ENCODE measurements around the gene SMIM38. TPM values are rescaled to one million over a fixed set of nuclear protein-coding genes. Genes with fewer than 3 reads are reported as not detected.

SMIM38 gene
- total RNA-seq, 5 donors from 2014 or later (not counting 1 experiment from before 2014, with no cell fraction given) = 0.12 to 1.7 (median 0.92) TPM

GRCh38 chr11:69156235-69156639 is 502 bp downstream of the SMIM38 start:
- Mint-ChIP-seq H3K4me3 (no peak overlapping the region), H3K9me3 (no peaks in the 10 kb centered on the region), H3K36me3 (no peaks in the 10 kb centered on the region), H3K27me3 (peaks cover 0 to 3% of the 10 kb centered on the region in 2 donors), H3K4me1 (peaks cover 0 to 3% (median 2%) of the 10 kb centered on the region in 3 donors), H3K27ac (no peak overlapping the region)
- no peak overlapping the region for H3K27ac ChIP-seq (ENCODE audit: low read length)
- no peak for DNase-seq
- H3K36me3 ChIP-seq (ENCODE audit: control insufficient read depth in 2 of 2, extremely low read depth in 1 of 2, insufficient read depth in 1 of 2, low read length in 1 of 2) = no peaks in the 10 kb centered on the region
- H3K27me3 ChIP-seq (replicated peaks in 1 of 2; ENCODE audit: control insufficient read depth in 2 of 2, extremely low read depth in 1 of 2, insufficient read depth in 2 of 2, low read length in 1 of 2) = peaks cover 0 to 44% of the 10 kb centered on the region in 2 experiments
- ATAC-seq (replicated peaks in 1 of 4) = no peak
- peaks cover 0 to 6% of the 10 kb centered on the region in 2 experiments for H3K4me1 ChIP-seq (ENCODE audit: control insufficient read depth in 1 of 2, extremely low read depth in 1 of 2, insufficient read depth in 2 of 2, low read length in 2 of 2)
- CTCF ChIA-PET = no interaction called here
- POLR2A ChIA-PET = no interaction called here
- no peaks in the 10 kb centered on the region for H3K9me3 ChIP-seq
- no peak overlapping the region for H3K4me3 ChIP-seq (ENCODE audit: control insufficient read depth in 1 of 2, extremely low read depth in 1 of 2, low read length in 1 of 2)
- WGBS (ENCODE audit: insufficient coverage) = 67% methylated on average over 13 of the region's 13 CpGs

GRCh38 chr11:69156673-69157155 is 979 bp downstream of the SMIM38 start:
- H3K9me3 Mint-ChIP-seq = no peaks in the 10 kb centered on the region
- POLR2A ChIA-PET = no interaction called here

GRCh38 chr11:69157156-69157821 is 1.6 kb downstream of the SMIM38 start:
- H3K9me3 ChIP-seq = no peaks in the 10 kb centered on the region
- ChIA-PET CTCF (no interaction called here), POLR2A (no interaction called here)
- peaks cover 0 to 44% of the 10 kb centered on the region in 2 experiments for H3K27me3 ChIP-seq (replicated peaks in 1 of 2; ENCODE audit: control insufficient read depth in 2 of 2, extremely low read depth in 1 of 2, insufficient read depth in 2 of 2, low read length in 1 of 2)
- no peak overlapping the region for H3K27ac ChIP-seq (ENCODE audit: low read length)
- DNase-seq (no peak), ATAC-seq (replicated peaks in 1 of 4) (no peak)
- 39% methylated on average over 39 of the region's 44 CpGs for WGBS (ENCODE audit: insufficient coverage)
- no peak overlapping the region for H3K4me3 Mint-ChIP-seq
- peaks cover 0 to 3% of the 10 kb centered on the region in 2 donors for H3K27me3 Mint-ChIP-seq
- no peaks in the 10 kb centered on the region for H3K36me3 ChIP-seq (ENCODE audit: control insufficient read depth in 2 of 2, extremely low read depth in 1 of 2, insufficient read depth in 1 of 2, low read length in 1 of 2)
- no peaks in the 10 kb centered on the region for H3K9me3 Mint-ChIP-seq
- H3K36me3 Mint-ChIP-seq = no peaks in the 10 kb centered on the region
- H3K4me1 ChIP-seq (ENCODE audit: control insufficient read depth in 1 of 2, extremely low read depth in 1 of 2, insufficient read depth in 2 of 2, low read length in 2 of 2) = peaks cover 0 to 6% of the 10 kb centered on the region in 2 experiments
- H3K27ac Mint-ChIP-seq = no peak overlapping the region
- no peak overlapping the region for H3K4me3 ChIP-seq (ENCODE audit: control insufficient read depth in 1 of 2, extremely low read depth in 1 of 2, low read length in 1 of 2)
- H3K4me1 Mint-ChIP-seq = peaks cover 0 to 3% (median 2%) of the 10 kb centered on the region in 3 donors

More at GRCh38 chr11:69156673-69157155, 979 bp downstream of the SMIM38 start:
- Histone ChIP-seq H3K27me3 (replicated peaks in 1 of 2; ENCODE audit: control insufficient read depth in 2 of 2, extremely low read depth in 1 of 2, insufficient read depth in 2 of 2, low read length in 1 of 2) (peaks cover 0 to 44% of the 10 kb centered on the region in 2 experiments), H3K4me1 (ENCODE audit: control insufficient read depth in 1 of 2, extremely low read depth in 1 of 2, insufficient read depth in 2 of 2, low read length in 2 of 2) (peaks cover 0 to 6% of the 10 kb centered on the region in 2 experiments), H3K9me3 (no peaks in the 10 kb centered on the region), H3K4me3 (ENCODE audit: control insufficient read depth in 1 of 2, extremely low read depth in 1 of 2, low read length in 1 of 2) (no peak overlapping the region), H3K27ac (ENCODE audit: low read length) (no peak overlapping the region), H3K36me3 (ENCODE audit: control insufficient read depth in 2 of 2, extremely low read depth in 1 of 2, insufficient read depth in 1 of 2, low read length in 1 of 2) (no peaks in the 10 kb centered on the region)
- Mint-ChIP-seq H3K4me1 (peaks cover 0 to 3% (median 2%) of the 10 kb centered on the region in 3 donors), H3K36me3 (no peaks in the 10 kb centered on the region), H3K27me3 (peaks cover 0 to 3% of the 10 kb centered on the region in 2 donors), H3K4me3 (no peak overlapping the region), H3K27ac (no peak overlapping the region)
- CTCF ChIA-PET = no interaction called here
- WGBS (ENCODE audit: insufficient coverage) = 69% methylated on average over 6 of the region's 15 CpGs
- no peak for DNase-seq
- no peak for ATAC-seq (replicated peaks in 1 of 4)

GRCh38 chr11:69157822-69158231 is 2.1 kb downstream of the SMIM38 start:
- Mint-ChIP-seq H3K36me3 (no peaks in the 10 kb centered on the region), H3K4me1 (peaks cover 0 to 3% (median 2%) of the 10 kb centered on the region in 3 donors), H3K9me3 (peaks cover 0 to 4% (median 2%) of the 10 kb centered on the region in 3 donors), H3K27me3 (peaks cover 0 to 3% of the 10 kb centered on the region in 2 donors), H3K27ac (no peak overlapping the region), H3K4me3 (no peak overlapping the region)
- H3K4me1 ChIP-seq (ENCODE audit: control insufficient read depth in 1 of 2, extremely low read depth in 1 of 2, insufficient read depth in 2 of 2, low read length in 2 of 2) = peaks cover 0 to 6% of the 10 kb centered on the region in 2 experiments
- CTCF ChIA-PET = no interaction called here
- DNase-seq = no peak
- no peak overlapping the region for H3K27ac ChIP-seq (ENCODE audit: low read length)
- peaks cover 0 to 42% of the 10 kb centered on the region in 2 experiments for H3K27me3 ChIP-seq (replicated peaks in 1 of 2; ENCODE audit: control insufficient read depth in 2 of 2, extremely low read depth in 1 of 2, insufficient read depth in 2 of 2, low read length in 1 of 2)
- H3K36me3 ChIP-seq (ENCODE audit: control insufficient read depth in 2 of 2, extremely low read depth in 1 of 2, insufficient read depth in 1 of 2, low read length in 1 of 2) = no peaks in the 10 kb centered on the region
- POLR2A ChIA-PET = no interaction called here
- 97% methylated on average over 7 of the region's 15 CpGs for WGBS (ENCODE audit: insufficient coverage)
- no peak overlapping the region for H3K4me3 ChIP-seq (ENCODE audit: control insufficient read depth in 1 of 2, extremely low read depth in 1 of 2, low read length in 1 of 2)
- no peak for ATAC-seq (replicated peaks in 1 of 4)
- H3K9me3 ChIP-seq = no peaks in the 10 kb centered on the region

- no peak overlapping the region for H3K4me3 Mint-ChIP-seq
- Histone ChIP-seq H3K36me3 (ENCODE audit: control insufficient read depth in 2 of 2, extremely low read depth in 1 of 2, insufficient read depth in 1 of 2, low read length in 1 of 2) (no peaks in the 10 kb centered on the region), H3K27ac (ENCODE audit: low read length) (no peak overlapping the region), H3K27me3 (replicated peaks in 1 of 2; ENCODE audit: control insufficient read depth in 2 of 2, extremely low read depth in 1 of 2, insufficient read depth in 2 of 2, low read length in 1 of 2) (peaks cover 0 to 42% of the 10 kb centered on the region in 2 experiments), H3K4me3 (ENCODE audit: control insufficient read depth in 1 of 2, extremely low read depth in 1 of 2, low read length in 1 of 2) (no peak overlapping the region), H3K4me1 (ENCODE audit: control insufficient read depth in 1 of 2, extremely low read depth in 1 of 2, insufficient read depth in 2 of 2, low read length in 2 of 2) (peaks cover 0 to 6% of the 10 kb centered on the region in 2 experiments), H3K9me3 (no peaks in the 10 kb centered on the region)
- H3K27me3 Mint-ChIP-seq = peaks cover 0 to 3% of the 10 kb centered on the region in 2 donors
- peaks cover 3 to 9% (median 6%) of the 10 kb centered on the region in 3 donors for H3K9me3 Mint-ChIP-seq
- ChIA-PET CTCF (no interaction called here), POLR2A (no interaction called here)
- ATAC-seq (replicated peaks in 1 of 4) (no peak), DNase-seq (no peak)
- peaks cover 0 to 3% (median 2%) of the 10 kb centered on the region in 3 donors for H3K4me1 Mint-ChIP-seq
- H3K36me3 Mint-ChIP-seq = no peaks in the 10 kb centered on the region
- H3K27ac Mint-ChIP-seq = no peak overlapping the region
- WGBS (ENCODE audit: insufficient coverage) = 85% methylated on average over 20 of the region's 21 CpGs
Observed at GRCh38 chr11:69158301-69159149, 2.8 kb downstream of the SMIM38 start.

GRCh38 chr11:69159150-69159852 is 3.6 kb downstream of the SMIM38 start:
- Mint-ChIP-seq H3K9me3 (peaks cover 6 to 15% (median 8%) of the 10 kb centered on the region in 3 donors), H3K4me3 (no peak overlapping the region), H3K27ac (no peak overlapping the region), H3K36me3 (peaks cover 2% of the 10 kb centered on the region), H3K4me1 (peaks cover 0 to 3% (median 2%) of the 10 kb centered on the region in 3 donors), H3K27me3 (peaks cover 0 to 4% of the 10 kb centered on the region in 2 donors)
- DNase-seq = no peak
- no peak for ATAC-seq (replicated peaks in 1 of 4)
- Histone ChIP-seq H3K36me3 (ENCODE audit: control insufficient read depth in 2 of 2, extremely low read depth in 1 of 2, insufficient read depth in 1 of 2, low read length in 1 of 2) (no peaks in the 10 kb centered on the region), H3K4me1 (ENCODE audit: control insufficient read depth in 1 of 2, extremely low read depth in 1 of 2, insufficient read depth in 2 of 2, low read length in 2 of 2) (peaks cover 0 to 6% of the 10 kb centered on the region in 2 experiments), H3K4me3 (ENCODE audit: control insufficient read depth in 1 of 2, extremely low read depth in 1 of 2, low read length in 1 of 2) (no peak overlapping the region), H3K9me3 (no peaks in the 10 kb centered on the region), H3K27ac (ENCODE audit: low read length) (no peak overlapping the region), H3K27me3 (replicated peaks in 1 of 2; ENCODE audit: control insufficient read depth in 2 of 2, extremely low read depth in 1 of 2, insufficient read depth in 2 of 2, low read length in 1 of 2) (peaks cover 0 to 42% of the 10 kb centered on the region in 2 experiments)
- WGBS (ENCODE audit: insufficient coverage) = 92% methylated on average over 14 of the region's 19 CpGs
- POLR2A ChIA-PET = no interaction called here
- CTCF ChIA-PET = no interaction called here

Data from T-cell (primary cell).